ENCODE results near the gene NR4A1. TPM values are rescaled to one million over a fixed set of nuclear protein-coding genes. Genes with fewer than 3 reads are reported as not detected.
"Not testable (repeated sequence)": the region's sequence is repeated elsewhere in the genome, so short reads cannot be mapped to it uniquely, and the experiment has no call there.

Gene NR4A1
- total RNA-seq, 3 donors from 2014 or later = 16.2 to 123 (median 44.6) TPM

DNA sequence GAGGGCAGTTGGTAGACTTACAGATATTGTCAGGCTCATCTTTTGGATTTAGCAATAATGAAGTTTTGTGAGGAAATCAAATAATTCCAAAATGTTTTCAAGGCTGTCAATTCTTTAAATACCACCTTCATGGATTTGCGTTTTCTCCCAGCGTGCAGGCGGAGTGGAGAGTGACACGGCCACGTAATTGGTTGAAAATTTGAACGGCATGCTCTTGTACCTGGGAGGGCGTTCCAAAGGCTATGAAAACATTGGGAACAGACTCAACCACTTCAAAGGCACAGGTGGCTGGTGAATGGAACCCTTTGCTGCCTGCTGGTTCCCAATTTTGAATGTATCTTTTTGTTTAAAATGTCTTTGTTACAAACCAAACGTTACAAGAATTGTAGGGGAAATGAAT is 40.6 kb downstream of the NR4A1 start:
- peaks cover 15% of the 10 kb centered on the region for H3K4me1 ChIP-seq (ENCODE audit: low read depth)
- no peak overlapping the region for H3K4me3 ChIP-seq
- H3K9me3 ChIP-seq = no peaks in the 10 kb centered on the region
- peak; percentile 40 for ATAC-seq
- no peak for DNase-seq
- TF ChIP-seq, protein P1, sequence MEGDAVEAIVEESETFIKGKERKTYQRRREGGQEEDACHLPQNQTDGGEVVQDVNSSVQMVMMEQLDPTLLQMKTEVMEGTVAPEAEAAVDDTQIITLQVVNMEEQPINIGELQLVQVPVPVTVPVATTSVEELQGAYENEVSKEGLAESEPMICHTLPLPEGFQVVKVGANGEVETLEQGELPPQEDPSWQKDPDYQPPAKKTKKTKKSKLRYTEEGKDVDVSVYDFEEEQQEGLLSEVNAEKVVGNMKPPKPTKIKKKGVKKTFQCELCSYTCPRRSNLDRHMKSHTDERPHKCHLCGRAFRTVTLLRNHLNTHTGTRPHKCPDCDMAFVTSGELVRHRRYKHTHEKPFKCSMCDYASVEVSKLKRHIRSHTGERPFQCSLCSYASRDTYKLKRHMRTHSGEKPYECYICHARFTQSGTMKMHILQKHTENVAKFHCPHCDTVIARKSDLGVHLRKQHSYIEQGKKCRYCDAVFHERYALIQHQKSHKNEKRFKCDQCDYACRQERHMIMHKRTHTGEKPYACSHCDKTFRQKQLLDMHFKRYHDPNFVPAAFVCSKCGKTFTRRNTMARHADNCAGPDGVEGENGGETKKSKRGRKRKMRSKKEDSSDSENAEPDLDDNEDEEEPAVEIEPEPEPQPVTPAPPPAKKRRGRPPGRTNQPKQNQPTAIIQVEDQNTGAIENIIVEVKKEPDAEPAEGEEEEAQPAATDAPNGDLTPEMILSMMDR (IDR thresholded peaks at IDR 0.05) = no peak
- intact Hi-C loops (cut with DNase I, micrococcal nuclease) = no loop called here
- no peaks in the 10 kb centered on the region for H3K36me3 ChIP-seq (ENCODE audit: low read depth)

DNA sequence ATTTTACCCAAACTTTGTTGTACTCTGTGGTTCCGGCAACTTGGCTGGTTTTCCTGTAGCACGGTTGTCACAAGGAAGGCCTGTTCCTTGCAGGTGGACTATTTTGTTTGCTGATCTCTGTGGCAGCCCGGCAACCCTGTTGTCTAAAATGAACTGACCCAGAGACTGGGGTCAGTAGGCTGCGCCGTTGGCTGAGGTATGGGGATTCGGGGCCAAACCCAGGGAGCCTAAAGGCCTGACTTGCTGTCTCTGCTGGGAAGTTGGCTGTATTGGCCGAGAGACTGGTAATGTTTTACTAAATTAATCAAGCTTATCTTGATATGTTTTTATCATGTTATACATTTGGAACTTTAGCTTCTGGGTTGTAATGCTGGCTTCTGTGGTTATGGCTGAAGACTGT is 42.1 kb downstream of the NR4A1 start:
- Histone ChIP-seq H3K36me3 (ENCODE audit: low read depth) (no peaks in the 10 kb centered on the region), H3K4me1 (ENCODE audit: low read depth) (peaks cover 15% of the 10 kb centered on the region), H3K4me3 (no peak overlapping the region), H3K9me3 (no peaks in the 10 kb centered on the region)
- TF ChIP-seq, protein P1 (IDR thresholded peaks at IDR 0.05) = no peak
- peak; percentile 51 for ATAC-seq
- no peak for DNase-seq
- intact Hi-C loops (cut with DNase I, micrococcal nuclease) = no loop called here

DNA sequence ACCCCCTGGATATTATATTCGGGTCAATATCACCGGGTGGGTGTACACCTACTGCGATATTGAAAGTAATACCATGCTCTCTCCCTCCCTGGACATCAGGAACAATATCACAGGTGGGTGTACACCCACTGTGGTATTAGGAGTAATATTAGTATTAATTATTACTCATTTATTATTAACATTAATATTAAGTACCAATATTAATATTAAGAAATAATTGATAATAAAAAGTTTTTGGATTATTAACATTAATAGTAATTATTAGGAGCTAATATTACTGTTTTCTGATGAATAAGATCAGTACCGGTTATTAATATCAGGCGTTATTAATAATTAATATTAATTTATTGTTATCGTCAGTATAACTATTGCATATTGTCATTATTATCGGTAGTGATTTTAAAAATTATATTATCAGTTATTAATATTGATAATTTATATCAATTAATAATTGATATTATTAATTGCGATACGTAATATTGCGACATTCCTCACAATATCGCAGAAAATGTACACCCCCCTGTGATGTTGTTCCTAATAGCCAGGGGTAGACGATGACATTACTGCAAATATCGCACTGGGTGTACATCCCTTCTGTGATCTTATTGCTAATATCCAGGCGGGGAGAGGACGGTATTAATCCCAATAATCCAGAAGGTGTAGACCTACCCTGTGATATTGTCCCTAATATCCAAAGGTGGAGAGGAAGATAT is 45.2 kb downstream of the NR4A1 start:
- no peak overlapping the region for H3K4me3 ChIP-seq
- H3K4me1 ChIP-seq (ENCODE audit: low read depth) = peaks cover 15% of the 10 kb centered on the region
- no peak for DNase-seq
- no peak for ATAC-seq
- TF ChIP-seq, protein P1 (IDR thresholded peaks at IDR 0.05) = no peak
- intact Hi-C loops (cut with DNase I, micrococcal nuclease) = no loop called here
- H3K9me3 ChIP-seq = no peaks in the 10 kb centered on the region
- H3K36me3 ChIP-seq (ENCODE audit: low read depth) = no peaks in the 10 kb centered on the region

DNA sequence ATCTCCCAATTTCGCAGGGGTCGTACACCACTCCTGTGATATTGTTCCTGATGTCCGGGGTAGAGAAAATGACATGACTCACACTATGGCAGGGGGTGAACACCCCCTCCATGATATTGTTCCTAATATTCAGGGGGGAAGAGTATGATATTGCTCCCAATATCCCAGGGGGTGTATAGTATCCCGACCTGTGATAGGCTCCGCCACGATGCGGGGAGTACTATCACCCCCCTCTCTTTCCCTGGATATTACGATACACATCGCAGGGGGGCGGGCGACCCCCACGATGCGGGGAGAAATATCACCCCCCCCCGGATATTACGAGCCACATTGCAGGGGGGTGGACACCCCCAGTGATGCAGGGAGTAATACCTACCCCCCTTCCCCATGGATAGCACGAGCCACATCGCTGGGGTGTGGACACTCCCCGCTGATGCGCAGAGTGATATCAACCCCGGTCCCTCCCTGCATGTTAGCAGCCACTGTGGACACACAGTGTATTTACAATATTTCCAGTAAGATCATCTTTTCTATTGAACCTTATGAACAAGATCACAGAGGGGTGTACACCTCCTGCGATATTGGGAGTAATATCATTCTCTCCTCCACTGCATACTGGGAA is 45.9 kb downstream of the NR4A1 start:
- ATAC-seq (no peak), DNase-seq (no peak)
- Histone ChIP-seq H3K36me3 (ENCODE audit: low read depth) (no peaks in the 10 kb centered on the region), H3K4me3 (no peak overlapping the region), H3K4me1 (ENCODE audit: low read depth) (peaks cover 9% of the 10 kb centered on the region), H3K9me3 (no peaks in the 10 kb centered on the region)
- TF ChIP-seq, protein P1 (IDR thresholded peaks at IDR 0.05) = no peak
- intact Hi-C loops (cut with DNase I, micrococcal nuclease) = no loop called here

DNA sequence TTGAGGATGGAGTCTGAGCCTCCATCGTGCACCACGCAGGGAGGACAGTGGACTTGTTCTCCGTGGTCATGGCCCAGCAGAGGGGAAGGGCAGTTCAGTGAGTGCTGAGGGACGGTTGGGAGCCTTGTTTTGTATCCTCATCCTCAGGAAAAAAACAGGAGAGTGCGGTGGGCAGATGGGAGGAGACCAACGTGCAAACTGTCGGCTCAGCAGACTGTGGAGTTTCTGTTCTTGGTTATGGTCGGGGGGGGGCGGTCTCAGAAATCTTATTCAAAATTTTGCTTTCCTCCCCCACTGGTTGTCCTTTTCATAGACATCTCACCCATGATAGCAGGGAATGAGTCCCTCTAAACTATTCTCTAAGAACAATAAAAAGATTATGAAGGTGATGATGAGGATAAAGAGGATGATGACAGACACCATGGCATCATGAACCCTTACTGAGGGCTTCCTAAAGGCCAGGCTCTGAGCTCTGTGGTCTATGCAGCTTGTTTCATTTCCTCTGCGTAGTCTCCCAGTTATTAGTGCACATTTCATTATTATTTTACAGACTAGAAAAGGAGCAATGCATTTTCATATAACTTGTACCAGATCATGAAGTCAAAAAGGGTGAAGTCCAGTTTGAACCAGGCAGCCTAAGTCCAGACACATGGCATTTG is 53.3 kb downstream of the NR4A1 start:
- intact Hi-C loops (cut with DNase I, micrococcal nuclease) = not testable (repeated sequence)

More for the DNA sequence above, 53.3 kb downstream of the NR4A1 start:
- not testable (repeated sequence) for H3K36me3 ChIP-seq (ENCODE audit: low read depth); H3K4me1 ChIP-seq (ENCODE audit: low read depth); DNase-seq; H3K9me3 ChIP-seq; ATAC-seq; H3K4me3 ChIP-seq

Other genes starting within 250 kb of the NR4A1 start
- under 1 TPM; 0.26 to 0.44 (median 0.34) TPM for gene FIGNL2, start 202.7 kb upstream of the NR4A1 start, total RNA-seq
- gene ANKRD33, start 163.3 kb upstream of the NR4A1 start, total RNA-seq = under 1 TPM in 1 of 3 donors, not detected in 2; 0.46 TPM
- 100 to 1,000 TPM; 132 to 261 (median 247) TPM for gene ACVRL1, start 143.9 kb upstream of the NR4A1 start, total RNA-seq
- 10 to 100 TPM; 42.4 to 95.7 (median 77.3) TPM for gene ACVR1B, start 99.7 kb upstream of the NR4A1 start, total RNA-seq
- 10 to 100 TPM in 2 of 3 donors, 1 to 10 TPM in 1; 9.4 to 19.6 (median 13.8) TPM for gene TAMALIN, start 44.5 kb upstream of the NR4A1 start, total RNA-seq
- gene ATG101, start 18.5 kb downstream of the NR4A1 start, total RNA-seq = 10 to 100 TPM; 30.1 to 37.5 (median 33.0) TPM
- gene SMIM41, start 28.3 kb downstream of the NR4A1 start, total RNA-seq = under 1 TPM in 2 of 3 donors, not detected in 1; 0.32 to 0.41 TPM
- gene KRT80, start 140.6 kb downstream of the NR4A1 start, total RNA-seq = under 1 TPM in 1 of 3 donors, not detected in 2; 0.06 TPM
- 1 to 10 TPM; 1.0 to 6.4 (median 1.7) TPM for gene KRT7, start 181.8 kb downstream of the NR4A1 start, total RNA-seq
- under 1 TPM in 2 of 3 donors, not detected in 1; 0.35 to 0.58 TPM for gene KRT86, start 223.2 kb downstream of the NR4A1 start, total RNA-seq
- gene KRT81, start 240.1 kb downstream of the NR4A1 start, total RNA-seq = not detected

Data from mucosa of descending colon (tissue), 3 donors.